Measurements from ENCODE around the gene EIF2B2. TPM values are rescaled to one million over a fixed set of nuclear protein-coding genes. Genes with fewer than 3 reads are reported as not detected.

The EIF2B2 gene
- total RNA-seq, 1 experiment from 2014 or later, result 57.3 TPM

GRCh38 chr14:74965486-74966153 lies 37.1 kb upstream of the EIF2B2 start:
- DNase-seq (ENCODE audit: low read depth, low spot score), result no peak
- in situ Hi-C loops (cut with HindIII; ENCODE audit: low pct_unique_long_range_greater_than_20kb, low sequenced_read_pairs), result no loop called here

GRCh38 chr14:74968811-74969210 lies 33.9 kb upstream of the EIF2B2 start:
- in situ Hi-C loops (cut with HindIII; ENCODE audit: low pct_unique_long_range_greater_than_20kb, low sequenced_read_pairs), result no loop called here
- no peak for DNase-seq (ENCODE audit: low read depth, low spot score)

GRCh38 chr14:74973003-74973653 lies 29.6 kb upstream of the EIF2B2 start:
- in situ Hi-C loops (cut with HindIII; ENCODE audit: low pct_unique_long_range_greater_than_20kb, low sequenced_read_pairs), result no loop called here
- DNase-seq (ENCODE audit: low read depth, low spot score), result no peak

GRCh38 chr14:74973905-74974363 lies 28.8 kb upstream of the EIF2B2 start:
- DNase-seq (ENCODE audit: low read depth, low spot score), result no peak
- in situ Hi-C loops (cut with HindIII; ENCODE audit: low pct_unique_long_range_greater_than_20kb, low sequenced_read_pairs), result no loop called here

GRCh38 chr14:74974364-74975058 lies 28.2 kb upstream of the EIF2B2 start:
- DNase-seq (ENCODE audit: low read depth, low spot score), result no peak
- in situ Hi-C loops (cut with HindIII; ENCODE audit: low pct_unique_long_range_greater_than_20kb, low sequenced_read_pairs), result no loop called here

- in situ Hi-C loops (cut with HindIII; ENCODE audit: low pct_unique_long_range_greater_than_20kb, low sequenced_read_pairs), result no loop called here
- no peak for DNase-seq (ENCODE audit: low read depth, low spot score)
Observed at GRCh38 chr14:74975059-74975810, 27.5 kb upstream of the EIF2B2 start.

GRCh38 chr14:74976264-74977113 lies 26.2 kb upstream of the EIF2B2 start:
- DNase-seq (ENCODE audit: low read depth, low spot score), result no peak
- in situ Hi-C loops (cut with HindIII; ENCODE audit: low pct_unique_long_range_greater_than_20kb, low sequenced_read_pairs), result no loop called here

- in situ Hi-C loops (cut with HindIII; ENCODE audit: low pct_unique_long_range_greater_than_20kb, low sequenced_read_pairs), result no loop called here
- DNase-seq (ENCODE audit: low read depth, low spot score), result no peak
Observed at GRCh38 chr14:74977164-74977900, 25.4 kb upstream of the EIF2B2 start.

GRCh38 chr14:74977901-74978385 lies 24.8 kb upstream of the EIF2B2 start:
- DNase-seq (ENCODE audit: low read depth, low spot score), result no peak
- in situ Hi-C loops (cut with HindIII; ENCODE audit: low pct_unique_long_range_greater_than_20kb, low sequenced_read_pairs), result no loop called here

- DNase-seq (ENCODE audit: low read depth, low spot score), result no peak
- in situ Hi-C loops (cut with HindIII; ENCODE audit: low pct_unique_long_range_greater_than_20kb, low sequenced_read_pairs), result no loop called here
Observed at GRCh38 chr14:74978416-74978947, 24.2 kb upstream of the EIF2B2 start.

- DNase-seq (ENCODE audit: low read depth, low spot score), result no peak
- in situ Hi-C loops (cut with HindIII; ENCODE audit: low pct_unique_long_range_greater_than_20kb, low sequenced_read_pairs), result no loop called here
Observed at GRCh38 chr14:74979029-74979428, 23.7 kb upstream of the EIF2B2 start.

GRCh38 chr14:74979442-74980397 lies 23.0 kb upstream of the EIF2B2 start:
- in situ Hi-C loops (cut with HindIII; ENCODE audit: low pct_unique_long_range_greater_than_20kb, low sequenced_read_pairs), result no loop called here
- DNase-seq (ENCODE audit: low read depth, low spot score), result no peak

- DNase-seq (ENCODE audit: low read depth, low spot score), result no peak
- in situ Hi-C loops (cut with HindIII; ENCODE audit: low pct_unique_long_range_greater_than_20kb, low sequenced_read_pairs), result no loop called here
Observed at GRCh38 chr14:74980398-74980730, 22.4 kb upstream of the EIF2B2 start.

- DNase-seq (ENCODE audit: low read depth, low spot score), result no peak
- in situ Hi-C loops (cut with HindIII; ENCODE audit: low pct_unique_long_range_greater_than_20kb, low sequenced_read_pairs), result no loop called here
Observed at GRCh38 chr14:74980731-74981461, 21.8 kb upstream of the EIF2B2 start.

GRCh38 chr14:74981462-74981782 lies 21.3 kb upstream of the EIF2B2 start:
- in situ Hi-C loops (cut with HindIII; ENCODE audit: low pct_unique_long_range_greater_than_20kb, low sequenced_read_pairs), result no loop called here
- no peak for DNase-seq (ENCODE audit: low read depth, low spot score)
